GM21786 (cell line): Measurements from ENCODE around the gene ZNF536.
"Not testable (repeated sequence)": the region's sequence is repeated elsewhere in the genome, so short reads cannot be mapped to it uniquely, and the experiment has no call there.

Experiments used
- ATAC-seq: cut with Tn5 transposase; IDR thresholded peaks from one replicate; pipeline ENCODE4 v1.9.1; 2021; ENCODE audit not compliant: unreplicated experiment

ZNF536 gene

DNA sequence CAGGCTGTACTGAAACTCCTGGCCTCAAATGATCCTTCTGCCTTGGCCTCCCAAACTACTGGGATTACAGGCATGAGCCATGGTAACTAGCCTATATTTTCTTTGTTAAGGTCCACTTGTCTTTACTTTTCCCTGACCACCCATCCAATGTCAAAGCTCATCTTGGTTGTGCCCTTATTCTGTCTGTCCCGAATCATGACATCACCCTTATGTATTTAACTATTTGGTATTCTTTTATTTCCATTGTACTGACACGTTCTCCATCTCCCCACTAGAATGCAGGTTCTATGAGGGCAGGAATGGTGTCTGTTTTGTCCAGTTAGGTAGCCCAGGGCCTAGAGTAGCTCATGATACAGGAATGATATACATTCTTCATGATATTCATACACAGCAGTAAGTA lies 104.8 kb downstream of the ZNF536 start:
- no peak for ATAC-seq

DNA sequence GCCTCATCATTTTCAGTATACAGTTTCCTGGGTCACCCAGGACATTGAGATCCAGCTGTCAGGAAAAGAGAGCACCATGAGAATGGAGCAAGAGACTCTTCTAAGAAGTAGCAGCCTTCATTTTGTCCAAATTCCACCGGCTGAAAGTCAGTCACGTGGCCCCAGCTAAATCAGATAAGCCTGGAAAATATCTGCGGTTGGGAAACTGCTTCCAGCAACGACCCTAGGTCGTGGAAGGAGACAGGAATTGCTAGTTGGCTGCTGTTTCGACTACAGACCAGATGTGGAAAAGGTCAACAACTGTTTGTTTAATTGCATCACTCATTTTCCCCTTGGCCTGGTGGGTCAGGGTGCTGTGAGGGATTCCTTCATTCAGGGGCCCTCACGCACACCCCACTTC lies 107.0 kb downstream of the ZNF536 start:
- ATAC-seq: no peak

DNA sequence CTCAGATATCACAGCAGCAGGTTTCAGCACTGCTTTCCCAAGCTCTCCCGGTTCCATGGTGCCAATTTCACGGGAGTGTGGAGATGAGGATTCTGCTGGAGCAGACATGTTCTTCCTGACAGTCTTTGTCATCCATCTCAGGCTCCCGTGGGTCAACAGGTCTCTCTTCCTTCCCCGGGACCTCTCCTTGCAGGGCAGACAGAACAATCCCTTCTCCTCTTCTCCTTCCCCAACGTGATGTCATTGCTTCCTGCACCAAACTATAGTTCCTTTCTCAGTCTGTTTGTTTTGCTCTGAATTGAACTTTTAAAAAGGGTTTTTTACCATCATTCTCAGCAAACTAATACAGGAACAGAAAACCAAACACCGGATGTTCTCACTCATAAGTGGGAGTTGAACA lies 107.9 kb downstream of the ZNF536 start:
- ATAC-seq: no peak

DNA sequence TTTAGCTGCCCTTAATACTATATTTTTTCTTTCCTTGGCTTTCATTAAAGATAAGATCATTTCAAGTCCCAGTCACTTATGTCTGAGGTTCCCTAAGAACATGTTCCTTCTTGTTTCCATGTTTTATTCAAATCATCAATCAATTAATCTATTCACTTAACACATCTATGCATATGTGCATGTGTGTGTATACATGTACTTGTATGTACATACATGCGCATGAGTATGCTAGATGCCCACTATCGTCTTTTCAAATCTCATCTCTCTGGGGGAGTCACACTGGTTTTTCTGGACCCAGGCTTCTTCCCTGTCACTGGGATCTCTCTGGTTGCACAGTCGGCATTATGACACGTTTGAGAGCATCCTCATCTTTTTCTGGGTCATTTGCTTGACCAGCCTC lies 108.9 kb downstream of the ZNF536 start:
- ATAC-seq: no peak

DNA sequence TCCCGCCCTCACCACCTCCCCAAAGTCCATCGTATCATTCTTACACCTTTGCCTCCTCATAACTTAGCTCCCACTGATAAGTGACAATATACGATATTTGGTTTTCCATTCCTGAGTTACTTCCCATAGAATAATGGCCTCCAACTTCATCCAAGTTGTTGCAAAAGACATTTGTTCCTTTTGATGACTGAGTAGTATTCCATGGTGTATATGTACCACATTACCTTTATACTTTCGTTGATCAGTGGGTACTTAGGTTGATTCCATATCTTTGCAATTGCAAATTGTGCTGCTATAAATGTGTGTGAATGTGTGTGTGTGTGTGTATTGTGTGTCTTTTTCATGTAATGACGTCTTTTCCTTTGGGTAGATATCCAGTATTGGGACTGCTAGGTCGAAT lies 109.6 kb downstream of the ZNF536 start:
- no peak for ATAC-seq

DNA sequence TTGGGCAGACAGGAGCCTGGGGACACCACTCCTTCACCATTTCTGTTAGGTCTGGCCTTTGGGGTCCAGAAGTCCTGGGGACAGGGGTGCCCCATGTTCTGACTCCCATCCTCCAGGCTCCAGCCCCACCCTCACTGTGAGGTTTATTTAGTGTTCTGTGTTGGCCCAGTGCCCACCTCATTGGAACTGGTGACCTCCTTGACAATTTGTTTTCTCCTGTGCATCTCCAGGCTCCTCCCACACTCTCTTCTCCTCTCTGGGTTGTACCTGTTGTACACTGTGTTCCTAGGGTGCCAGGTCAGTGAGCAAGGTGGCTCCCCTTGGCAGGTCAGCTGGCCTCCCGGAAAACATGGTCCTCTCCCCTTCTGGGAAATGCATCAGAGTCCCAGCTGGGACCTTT lies 110.8 kb downstream of the ZNF536 start:
- no peak for ATAC-seq

DNA sequence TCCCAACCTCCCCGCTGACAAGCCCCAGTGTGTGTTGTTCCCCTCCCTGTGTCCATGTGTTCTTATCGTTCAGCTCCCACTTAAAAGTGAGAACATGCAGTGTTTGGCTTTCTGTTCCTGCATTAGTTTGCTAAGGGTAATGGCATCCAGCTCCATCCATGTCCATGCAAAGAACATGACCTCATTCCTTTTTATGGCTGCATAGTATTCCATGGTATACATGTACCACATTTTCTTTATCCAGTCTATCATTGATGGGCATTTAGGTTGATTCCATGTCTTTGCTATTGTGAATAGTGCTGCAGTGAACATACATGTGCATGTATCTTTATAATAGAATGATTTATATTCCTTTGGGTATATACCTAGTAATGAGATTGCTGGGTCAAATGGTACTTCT lies 114.1 kb downstream of the ZNF536 start:
- not testable (repeated sequence) for ATAC-seq

DNA sequence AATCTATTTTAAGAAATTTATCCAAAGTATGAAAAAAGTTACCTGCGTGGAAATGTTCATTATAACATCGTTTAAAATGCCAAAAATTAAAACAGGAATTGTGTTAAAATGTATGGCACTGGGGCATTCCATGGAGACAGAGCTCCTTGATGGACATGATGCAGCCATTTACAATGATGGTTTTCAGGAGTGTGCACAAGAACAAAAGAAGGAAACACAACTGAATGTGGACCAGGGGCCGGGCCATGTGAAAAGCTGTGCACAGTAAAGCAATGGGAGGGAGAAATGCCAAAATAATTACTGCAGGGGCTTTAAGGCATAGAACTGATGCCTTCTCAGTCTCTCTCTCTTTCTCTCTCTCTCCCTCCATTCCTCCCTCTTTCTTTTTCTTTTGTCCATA lies 115.0 kb downstream of the ZNF536 start:
- ATAC-seq: no peak

DNA sequence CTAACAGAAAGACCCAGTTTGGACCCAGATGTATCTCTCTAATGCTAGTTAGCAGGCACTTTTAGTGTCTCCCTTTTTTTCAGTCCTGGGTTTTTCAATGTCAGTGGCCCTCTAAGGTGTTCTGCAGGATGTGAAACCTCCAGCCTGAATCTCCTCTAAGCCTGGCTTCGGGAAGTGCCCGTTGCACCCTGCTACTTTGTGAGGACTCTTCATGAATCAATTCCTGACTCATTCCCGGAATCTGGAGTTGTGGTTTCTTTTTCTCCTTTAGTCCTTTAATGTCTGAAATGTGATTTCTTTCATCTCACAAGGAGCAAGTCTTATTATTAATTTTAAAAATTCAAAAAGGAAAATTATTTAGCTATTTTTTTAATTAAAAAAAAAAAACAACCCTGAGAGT lies 116.0 kb downstream of the ZNF536 start:
- ATAC-seq: no peak

DNA sequence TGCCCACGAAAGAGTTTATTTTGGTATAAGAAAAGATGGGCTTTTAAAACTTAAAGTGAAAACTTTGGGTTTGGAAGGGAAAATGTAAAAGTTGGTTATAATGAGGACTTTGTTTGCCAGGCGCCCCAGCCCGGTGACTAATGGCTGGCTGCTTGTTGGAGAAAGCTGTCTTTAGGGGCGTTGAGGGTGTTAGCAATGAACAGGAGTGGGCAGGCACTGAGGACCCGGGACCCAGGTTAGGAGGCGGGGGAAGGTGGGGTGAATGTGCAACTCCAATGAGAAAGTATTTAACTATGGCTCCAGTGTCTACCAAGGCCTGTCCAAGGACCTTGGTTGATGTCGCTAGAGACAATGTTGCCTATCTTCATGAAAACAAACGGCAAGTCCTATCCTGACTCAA lies 118.6 kb downstream of the ZNF536 start:
- ATAC-seq: no peak

DNA sequence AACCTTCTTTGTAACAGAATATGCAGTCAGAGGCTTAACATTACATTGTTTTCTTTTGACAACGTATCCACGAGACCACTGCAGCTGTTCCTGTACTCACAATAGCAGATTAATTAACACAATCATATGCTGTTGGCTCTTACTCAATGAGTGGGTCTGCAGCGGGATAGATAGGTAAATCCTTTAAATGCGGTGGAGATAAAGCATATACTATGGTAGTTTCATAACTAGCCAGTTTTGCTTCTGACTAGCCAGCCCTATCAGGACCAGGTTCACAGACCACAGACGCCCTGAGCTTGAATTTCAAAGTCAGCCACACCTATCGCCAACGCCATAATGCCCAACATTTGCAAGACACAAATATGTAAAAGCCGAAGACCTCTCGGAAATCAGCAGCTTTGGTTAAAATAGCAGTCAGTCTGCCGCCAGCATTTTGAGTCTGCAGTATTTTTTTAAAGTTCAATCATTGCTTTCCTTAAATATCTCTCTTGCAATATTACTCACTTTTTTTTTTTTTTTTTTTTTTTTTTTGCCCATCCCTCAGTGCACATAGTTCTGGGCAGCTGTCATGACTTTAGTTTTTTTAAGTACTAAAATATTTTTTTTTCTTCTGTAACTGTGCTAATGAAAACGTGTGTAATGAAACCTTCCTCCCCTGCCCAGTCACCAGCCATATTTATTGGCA lies 120.5 kb downstream of the ZNF536 start:
- no peak for ATAC-seq

DNA sequence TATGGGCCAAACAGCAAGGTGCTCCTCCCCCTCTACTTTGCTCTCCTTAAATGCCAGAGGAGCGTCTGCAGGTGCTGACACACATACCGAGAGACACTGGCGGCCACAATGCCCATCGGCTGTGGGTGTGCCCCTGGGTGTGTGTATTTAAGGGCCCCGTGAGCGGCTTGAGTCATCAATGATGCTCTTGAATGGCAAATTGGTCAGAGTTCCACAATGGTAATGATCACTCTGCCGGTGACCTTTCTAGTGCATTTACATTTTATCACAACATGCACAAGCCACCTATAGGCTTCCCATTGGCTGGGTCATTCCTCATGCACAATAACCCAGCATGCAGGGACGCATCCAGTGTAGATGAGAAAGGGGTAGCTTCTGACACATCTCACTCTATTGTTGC lies 124.8 kb downstream of the ZNF536 start:
- ATAC-seq: no peak

DNA sequence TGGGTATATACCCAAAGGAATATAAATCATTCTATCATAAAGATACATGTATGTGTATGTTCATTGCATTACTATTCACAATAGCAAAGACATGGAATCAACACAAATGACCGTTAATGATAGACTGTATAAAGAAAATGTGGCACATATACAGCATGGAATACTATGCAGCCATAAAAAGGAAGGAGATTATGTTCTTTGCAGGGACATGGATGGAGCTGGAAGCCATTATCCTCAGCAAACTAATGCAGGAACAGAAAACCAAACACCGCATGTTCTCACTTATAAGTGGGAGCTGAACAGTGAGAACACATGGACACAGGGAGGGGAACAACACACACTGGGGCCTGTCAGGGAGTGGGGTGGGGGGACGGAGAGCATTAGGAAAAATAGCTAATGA lies 125.9 kb downstream of the ZNF536 start:
- not testable (repeated sequence) for ATAC-seq

DNA sequence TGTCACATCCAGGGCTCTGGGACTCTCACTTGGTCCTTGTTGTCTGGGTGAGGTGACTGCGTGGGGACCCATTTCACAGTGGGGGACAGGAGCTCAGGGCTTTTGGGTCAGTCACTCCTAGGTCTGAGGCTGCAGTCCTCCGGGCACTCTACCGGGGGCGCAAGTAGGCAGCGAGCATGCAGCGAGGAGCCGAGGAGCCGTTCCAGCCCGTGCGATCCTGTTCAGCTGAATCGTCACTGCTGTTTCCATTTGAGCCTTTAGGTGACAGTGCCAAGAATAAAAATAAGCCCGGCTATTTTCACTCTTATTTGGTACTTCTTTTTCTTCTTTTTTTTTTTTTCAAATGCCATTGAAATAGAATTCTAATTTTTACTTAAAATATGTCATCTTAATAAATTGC lies 126.5 kb downstream of the ZNF536 start:
- no peak for ATAC-seq

DNA sequence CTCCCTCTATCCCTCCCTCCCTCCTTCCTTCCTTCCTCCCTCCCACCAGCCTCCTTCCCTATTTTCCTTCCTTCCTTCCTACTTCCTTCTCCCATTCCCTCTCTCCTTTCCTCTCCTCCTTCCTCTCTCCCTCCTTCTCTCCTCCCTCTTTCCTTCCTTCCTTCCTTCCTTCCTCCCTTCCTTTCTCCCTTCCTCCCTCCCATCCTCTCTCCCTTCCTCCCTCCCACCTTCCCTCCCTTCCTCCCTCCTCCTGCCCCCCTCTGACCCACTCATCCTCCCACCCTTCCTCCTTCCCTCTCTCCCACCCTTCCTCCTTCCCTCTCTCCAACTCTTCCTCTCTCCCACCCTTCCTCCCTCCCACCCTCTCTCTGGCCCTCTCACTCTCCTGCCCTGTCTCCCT lies 132.1 kb downstream of the ZNF536 start:
- ATAC-seq: no peak

DNA sequence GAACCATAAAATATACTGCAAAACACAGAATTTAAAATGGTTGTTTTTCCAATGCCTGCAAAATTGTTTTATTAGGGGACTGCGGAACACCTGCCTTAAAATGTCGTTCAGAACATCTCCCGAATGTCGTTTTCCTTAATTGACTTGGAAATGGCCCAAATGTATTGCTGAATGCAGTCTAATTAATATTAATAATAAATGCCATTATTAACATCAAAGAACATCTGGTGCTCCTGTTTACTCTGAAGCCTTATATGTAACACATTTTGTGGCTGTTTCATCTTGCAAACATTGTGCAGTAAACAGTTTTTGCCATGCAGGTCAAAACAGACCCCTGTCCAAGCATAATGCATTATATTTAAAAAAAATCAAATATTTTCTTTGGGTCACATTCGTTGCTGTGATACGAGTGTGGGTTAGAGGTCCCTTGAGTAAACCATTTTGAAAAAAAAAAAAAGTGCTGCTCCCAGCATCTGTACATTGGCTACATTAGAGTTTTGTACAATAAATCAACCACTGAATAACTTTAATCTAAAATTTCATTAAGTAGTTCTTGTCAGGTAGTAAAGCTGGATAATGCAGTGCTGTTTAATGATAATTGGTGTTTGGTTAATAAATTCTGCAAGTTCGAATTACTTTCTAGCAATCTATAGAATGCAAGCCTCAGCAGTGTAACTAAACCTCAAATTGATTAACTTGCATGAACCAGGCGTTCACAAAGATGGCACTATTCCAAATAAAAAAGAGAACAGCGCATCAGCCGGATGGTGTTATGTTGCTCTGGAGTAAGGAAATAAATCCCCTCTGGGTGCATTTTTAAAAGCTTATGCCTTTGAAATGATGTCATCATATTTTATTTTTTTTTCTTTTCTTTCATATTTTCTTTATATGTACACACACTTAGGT lies 140.2 kb downstream of the ZNF536 start:
- no peak for ATAC-seq

DNA sequence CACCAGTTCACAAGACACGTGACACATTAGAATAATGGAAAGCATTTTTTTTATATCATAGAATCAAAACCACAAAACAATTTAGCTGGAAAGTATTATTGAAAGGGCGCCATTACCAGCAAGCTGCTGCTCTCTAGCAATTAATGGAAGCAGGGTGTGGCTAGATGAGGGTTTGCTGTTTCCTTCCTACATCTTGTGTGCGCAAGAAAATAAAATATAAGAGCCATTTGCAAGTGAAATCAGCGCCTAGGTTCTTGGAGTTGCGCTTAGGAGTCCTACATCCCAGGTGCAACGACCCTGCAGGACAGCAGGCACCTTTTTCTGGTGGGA lies 140.9 kb downstream of the ZNF536 start:
- no peak for ATAC-seq

DNA sequence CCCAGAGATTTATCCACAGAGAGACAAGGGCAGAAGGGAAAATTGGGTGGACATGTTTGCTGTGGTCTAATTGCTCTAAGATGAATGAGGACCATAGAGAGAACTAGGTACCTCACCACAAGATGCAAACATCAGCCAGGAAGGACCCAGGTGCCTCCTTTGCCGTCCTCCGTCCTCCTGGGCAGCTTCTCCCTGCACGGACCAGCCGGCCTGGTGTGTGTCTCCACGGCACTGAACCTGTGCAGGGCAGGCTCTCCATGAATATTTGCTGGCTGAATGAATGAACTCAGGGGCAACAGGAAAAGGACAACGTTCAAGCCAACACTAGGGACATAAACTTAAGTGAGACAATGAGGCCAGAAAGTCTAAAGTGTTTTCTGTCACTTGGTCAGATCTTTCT lies 143.9 kb downstream of the ZNF536 start:
- no peak for ATAC-seq

DNA sequence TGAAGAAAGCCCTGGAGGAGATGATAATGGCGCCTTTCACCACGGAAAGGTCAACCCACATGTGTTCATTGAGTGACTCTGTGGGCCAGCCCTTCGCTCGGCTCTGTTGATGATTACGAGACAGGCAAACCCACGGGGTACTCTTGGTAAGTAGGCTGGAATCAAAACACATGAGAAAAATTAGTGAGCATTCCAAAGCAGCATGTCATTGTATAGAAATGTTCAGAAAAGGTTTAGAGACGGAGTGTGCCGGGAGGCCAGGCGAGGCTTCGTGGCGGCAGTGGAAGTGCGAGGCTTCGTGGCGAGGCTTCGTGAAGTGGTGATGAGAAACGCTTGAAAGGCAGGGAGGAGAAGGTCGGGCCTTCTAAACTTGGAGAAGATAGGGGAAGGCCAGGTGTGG lies 144.3 kb downstream of the ZNF536 start:
- ATAC-seq: no peak

DNA sequence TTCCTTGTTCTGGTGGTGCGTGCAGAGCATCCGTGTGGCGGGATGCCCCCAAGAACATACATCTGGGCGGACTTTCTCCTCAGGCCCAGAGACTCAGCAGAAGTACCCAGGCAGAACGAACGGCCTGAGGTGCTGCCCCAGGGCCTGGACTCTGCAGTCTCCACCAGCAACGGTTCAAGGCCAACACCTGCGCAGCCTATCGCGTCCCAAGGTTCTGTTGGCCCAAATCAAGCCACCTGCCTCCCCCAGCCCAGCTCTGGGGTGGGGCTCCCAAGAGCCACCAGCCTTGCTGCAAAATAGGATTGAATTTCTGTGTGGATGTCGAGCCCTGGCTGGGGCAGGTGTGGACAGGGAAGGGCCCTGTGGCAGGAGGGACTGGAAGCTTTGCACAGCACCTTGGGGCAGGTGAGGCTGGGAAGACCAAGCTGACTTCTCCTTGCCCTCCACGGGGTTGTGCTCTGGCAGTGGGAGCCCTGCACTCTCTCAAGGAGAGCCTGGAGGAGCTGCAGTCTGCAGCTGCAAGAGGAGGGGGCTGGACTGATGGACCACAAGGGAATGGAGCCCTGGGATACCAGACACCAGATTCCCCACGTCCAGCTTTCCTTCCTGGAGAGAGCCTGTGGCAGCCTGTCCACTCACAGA lies 146.9 kb downstream of the ZNF536 start:
- no peak for ATAC-seq

DNA sequence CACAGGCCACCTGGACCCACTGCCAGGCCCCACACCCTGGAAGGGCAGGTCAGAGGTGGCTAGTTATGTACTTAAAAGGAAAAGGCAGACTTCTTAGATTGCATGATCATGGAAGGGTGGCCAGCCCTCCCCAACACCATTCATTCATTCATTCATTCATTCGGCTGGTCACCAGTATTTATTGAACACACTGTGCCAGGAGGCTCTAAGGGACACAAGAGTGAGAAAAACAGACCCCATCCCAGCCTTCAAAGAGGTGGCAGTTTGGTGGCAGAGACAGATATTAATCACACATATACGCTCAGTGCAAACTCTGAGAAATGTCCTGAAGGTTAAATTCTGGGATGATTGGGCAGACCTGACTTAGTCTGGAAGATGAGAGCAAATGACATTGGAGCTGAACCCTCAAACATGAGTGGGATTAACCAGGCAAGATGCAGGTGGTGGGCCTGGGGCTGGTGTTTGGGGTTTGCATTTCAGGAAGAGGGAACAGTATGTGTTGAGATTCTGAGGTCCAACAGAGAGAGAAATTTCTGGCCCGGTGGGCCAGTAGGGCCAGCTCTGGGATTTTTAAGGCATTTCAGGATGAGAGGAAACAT lies 147.5 kb downstream of the ZNF536 start:
- no peak for ATAC-seq
